CD14-positive monocyte (primary cell): ENCODE measurements around the gene RABGAP1. TPM values are rescaled to one million over a fixed set of nuclear protein-coding genes. Genes with fewer than 3 reads are reported as not detected.

Source experiments
- DNase-seq, 3 donors: peaks; one replicate each; pipeline ENCODE4 v3.0.0-alpha.2; 2011 to 2022
- H2AFZ ChIP-seq: 2 replicates; pipeline ENCODE4 v1.6.0; 2012; ENCODE audit warnings: mild to moderate bottlenecking, low read depth, low read length, inconsistent platforms; ENCODE audit not compliant: insufficient read depth, poor library complexity, severe bottlenecking
- H3K27ac ChIP-seq, 2 donors: 1 replicate in 1 of 2; 2 replicates in 1 of 2; pipeline ENCODE4 v1.5.1; 2012 to 2013; ENCODE audit warnings: low read length in 2 of 2, control low read depth in 1 of 2, inconsistent platforms in 1 of 2, low read depth in 1 of 2, mild to moderate bottlenecking in 1 of 2
- H3K27me3 ChIP-seq, 2 donors: one replicate each; pipeline versions ENCODE4 v1.6.0 to v1.6.1; 2011 to 2013; ENCODE audit warnings: low read length in 2 of 2; ENCODE audit not compliant: control insufficient read depth in 2 of 2, insufficient read depth in 2 of 2
- H3K36me3 ChIP-seq, 2 donors: replicated peaks in 1 of 2; 1 replicate in 1 of 2; 2 replicates in 1 of 2; pipeline versions ENCODE4 v1.5.1 to v1.6.1; 2012 to 2013; ENCODE audit warnings: low read length in 2 of 2, control low read depth in 1 of 2, inconsistent platforms in 1 of 2, mild to moderate bottlenecking in 1 of 2; ENCODE audit not compliant: insufficient read depth in 2 of 2, control insufficient read depth in 1 of 2
- H3K4me1 ChIP-seq, 2 donors: 1 replicate in 1 of 2; 2 replicates in 1 of 2; pipeline versions ENCODE4 v1.5.1 to v1.6.1; 2012 to 2013; ENCODE audit warnings: low read length in 2 of 2, control low read depth in 1 of 2, inconsistent platforms in 1 of 2, mild to moderate bottlenecking in 1 of 2, moderate library complexity in 1 of 2; ENCODE audit not compliant: insufficient read depth in 2 of 2, control insufficient read depth in 1 of 2
- H3K4me2 ChIP-seq: replicated peaks from 2 replicates; pipeline ENCODE3; 2012; ENCODE audit warnings: low read length, moderate library complexity, mild to moderate bottlenecking; ENCODE audit not compliant: poor library complexity, severe bottlenecking; ENCODE audit errors: extremely low read depth
- H3K4me3 ChIP-seq, 3 experiments: fragments of 200-600 bp in 1 of 3; sonication (generic) in 1 of 3; replicated peaks in 1 of 3; 1 replicate in 2 of 3; 2 replicates in 1 of 3; pipeline ENCODE4 v1.5.1; 2011 to 2013; ENCODE audit warnings: low read length in 3 of 3, mild to moderate bottlenecking in 3 of 3, control low read depth in 2 of 3, low read depth in 2 of 3, inconsistent platforms in 1 of 3, moderate library complexity in 1 of 3
- H3K79me2 ChIP-seq: 2 replicates; pipeline ENCODE4 v1.6.0; 2012; ENCODE audit warnings: mild to moderate bottlenecking, control low read depth, inconsistent platforms, low read length, moderate library complexity; ENCODE audit not compliant: insufficient read depth
- H3K9ac ChIP-seq: 2 replicates; pipeline ENCODE4 v1.6.0; 2017; ENCODE audit warnings: low read length, mild to moderate bottlenecking; ENCODE audit not compliant: insufficient read depth, poor library complexity, severe bottlenecking
- H3K9me3 ChIP-seq, 2 donors: replicated peaks in 1 of 2; 1 replicate in 1 of 2; 2 replicates in 1 of 2; pipeline versions ENCODE4 v1.5.1 to v1.6.1; 2012 to 2013; ENCODE audit warnings: low read length in 2 of 2, control low read depth in 1 of 2; ENCODE audit not compliant: control insufficient read depth in 1 of 2, insufficient read depth in 1 of 2
- H4K20me1 ChIP-seq: 2 replicates; pipeline ENCODE4 v1.6.0; 2012; ENCODE audit warnings: mild to moderate bottlenecking, low read length, control low read depth, moderate library complexity; ENCODE audit not compliant: insufficient read depth
- H3K27ac Mint-ChIP-seq, 7 donors: one replicate each; pipeline ENCODE4 v1.8.0; 2020; ENCODE audit warnings: mild to moderate bottlenecking in 7 of 7, mixed read lengths in 7 of 7, moderate library complexity in 6 of 7, inconsistent platforms in 2 of 7
- H3K27me3 Mint-ChIP-seq, 3 donors: one replicate each; pipeline ENCODE4 v1.8.0; 2021 to 2022; ENCODE audit warnings: low read depth in 3 of 3, mild to moderate bottlenecking in 3 of 3, mixed read lengths in 3 of 3, moderate library complexity in 3 of 3, inconsistent platforms in 1 of 3
- H3K36me3 Mint-ChIP-seq, 2 donors: one replicate each; pipeline ENCODE4 v1.8.0; 2020; ENCODE audit warnings: mixed read lengths in 2 of 2, inconsistent platforms in 1 of 2, mild to moderate bottlenecking in 1 of 2
- H3K4me1 Mint-ChIP-seq: one replicate; pipeline ENCODE4 v1.8.0; 2020; ENCODE audit warnings: mild to moderate bottlenecking, mixed read lengths
- H3K4me3 Mint-ChIP-seq, 2 donors: one replicate each; pipeline ENCODE4 v1.8.0; 2020; ENCODE audit warnings: mild to moderate bottlenecking in 2 of 2, mixed read lengths in 2 of 2, moderate library complexity in 1 of 2
- H3K9me3 Mint-ChIP-seq, 7 donors: one replicate each; pipeline ENCODE4 v1.8.0; 2020 to 2022; ENCODE audit warnings: mixed read lengths in 7 of 7, mild to moderate bottlenecking in 6 of 7, moderate library complexity in 6 of 7, inconsistent platforms in 2 of 7
- CTCF ChIP-seq: fragments of 200-600 bp; IDR thresholded peaks from one replicate; pipeline ENCODE4 v1.8.0; 2022; ENCODE audit warnings: antibody characterized with exemption, mild to moderate bottlenecking
- WGBS: methylation state at CpG from one replicate; pipeline ENCODE4 v1.1.5; 2013; ENCODE audit warnings: missing lambda C conversion rate; ENCODE audit not compliant: insufficient coverage; 5-methylcytosine and 5-hydroxymethylcytosine counted together
- intact Hi-C, 2 donors: fragments of 100-400 bp; cut with micrococcal nuclease; formaldehyde crosslinking; loops; one replicate each; pipeline versions ENCODE4 v1.15.0 to v1.15.1; 2023
- polyA plus RNA-seq, 3 donors: library from polyadenylated mRNA; depleted of rRNA in 1 of 3; unstranded in 2 of 3; stranded (reverse) in 1 of 3; fragments of 300-500 nt in 2 of 3; fragments of >200 nt in 1 of 3; fragmentation: Illumina TruSeq in 2 of 3; gene quantifications; 1 replicate in 2 of 3; 2 replicates in 1 of 3; pipeline ENCODE4 v1.2.3, GENCODE V29; 2012 to 2021

Gene RABGAP1
- polyA plus RNA-seq, 3 donors: 14.7 to 24.1 (median 19.3) TPM

- Histone ChIP-seq H3K4me1 (peaks cover 35 to 40% of the 10 kb centered on the region in 2 donors), H3K27me3 (no peaks in the 10 kb centered on the region), H4K20me1 (peaks cover 55% of the 10 kb centered on the region), H3K4me2 (peak overlapping the region; percentile 87), H3K4me3 (peak overlapping the region; percentile 47 to 82 (median 69)), H3K79me2 (peaks cover 66% of the 10 kb centered on the region), H2AFZ (peak overlapping the region; percentile 80), H3K9ac (peak overlapping the region; percentile 93), H3K36me3 (peaks cover 2 to 35% of the 10 kb centered on the region in 2 donors), H3K9me3 (no peaks in the 10 kb centered on the region), H3K27ac (peak overlapping the region; percentile 69 to 91)
- Mint-ChIP-seq H3K27ac (peak overlapping the region; percentile 87 to 95 (median 93)), H3K4me1 (peaks cover 53% of the 10 kb centered on the region), H3K4me3 (peak overlapping the region; percentile 92 to 98), H3K27me3 (peaks cover 0 to 2% (median 0%) of the 10 kb centered on the region in 3 donors), H3K36me3 (peaks cover 23 to 25% of the 10 kb centered on the region in 2 donors), H3K9me3 (peaks cover 0 to 2% (median 0%) of the 10 kb centered on the region in 7 donors)
- 7% methylated on average over 12 of the region's 17 CpGs for WGBS
- TF ChIP-seq CTCF: no peak
- DNase-seq: no peak
- intact Hi-C loops: loop anchor here (2.0 to 5.0 kb wide), 2 partner anchors 37 to 39 kb away; partner anchors contain the start of gene RC3H2 (in 1 of the 2)
Observed at GRCh38 chr9:122941582-122942234, 888 bp downstream of the RABGAP1 start.

GRCh38 chr9:122944960-122945888 lies 4.4 kb downstream of the RABGAP1 start:
- Mint-ChIP-seq H3K36me3 (peaks cover 13% of the 10 kb centered on the region in 2 donors), H3K27me3 (peaks cover 0 to 2% (median 0%) of the 10 kb centered on the region in 3 donors), H3K4me3 (no peak overlapping the region), H3K27ac (peak overlapping the region in 1 of 7 donors; percentile 19), H3K4me1 (peaks cover 54% of the 10 kb centered on the region), H3K9me3 (peaks cover 0 to 2% (median 0%) of the 10 kb centered on the region in 7 donors)
- Histone ChIP-seq H2AFZ (no peak overlapping the region), H3K79me2 (peaks cover 96% of the 10 kb centered on the region), H4K20me1 (peaks cover 89% of the 10 kb centered on the region), H3K4me2 (no peak overlapping the region), H3K27ac (no peak overlapping the region), H3K4me1 (peaks cover 24 to 27% of the 10 kb centered on the region in 2 donors), H3K9ac (no peak overlapping the region), H3K9me3 (no peaks in the 10 kb centered on the region), H3K36me3 (peaks cover 0 to 20% of the 10 kb centered on the region in 2 donors), H3K27me3 (no peaks in the 10 kb centered on the region), H3K4me3 (no peak overlapping the region)
- WGBS: no CpG with 5 or more reads among the region's 4 CpGs
- TF ChIP-seq CTCF: no peak
- DNase-seq: no peak
- intact Hi-C loops: loop anchor here in 1 of 2 donors (5.0 kb wide), 1 partner anchor 43 kb away; no protein-coding TSS in a partner anchor
